Osteocyte (in vitro differentiated cells): Measurements from ENCODE around the gene NLGN1. TPM values are rescaled to one million over a fixed set of nuclear protein-coding genes. Genes with fewer than 3 reads are reported as not detected.
"Not testable (repeated sequence)": the region's sequence is repeated elsewhere in the genome, so short reads cannot be mapped to it uniquely, and the experiment has no call there.

Experiments
- DNase-seq: peaks from one replicate; pipeline ENCODE4 v3.0.0; 2021; ENCODE audit warnings: mixed read lengths; ENCODE audit not compliant: unreplicated experiment; ENCODE audit errors: extremely low spot score
- H3K27ac Mint-ChIP-seq: one replicate; pipeline ENCODE4 v1.8.0; 2021; ENCODE audit warnings: mild to moderate bottlenecking, mixed read lengths; ENCODE audit not compliant: unreplicated experiment
- H3K27me3 Mint-ChIP-seq: one replicate; pipeline ENCODE4 v1.8.0; 2021; ENCODE audit warnings: mixed read lengths; ENCODE audit not compliant: unreplicated experiment
- H3K36me3 Mint-ChIP-seq: one replicate; pipeline ENCODE4 v1.8.0; 2021; ENCODE audit warnings: mixed read lengths; ENCODE audit not compliant: unreplicated experiment
- H3K4me1 Mint-ChIP-seq: one replicate; pipeline ENCODE4 v1.8.0; 2021; ENCODE audit warnings: mixed read lengths; ENCODE audit not compliant: unreplicated experiment
- H3K4me3 Mint-ChIP-seq: one replicate; pipeline ENCODE4 v1.8.0; 2021; ENCODE audit warnings: mild to moderate bottlenecking, moderate library complexity, mixed read lengths; ENCODE audit not compliant: unreplicated experiment
- H3K9me3 Mint-ChIP-seq: one replicate; pipeline ENCODE4 v1.8.0; 2021; ENCODE audit warnings: mixed read lengths; ENCODE audit not compliant: unreplicated experiment
- long read RNA-seq: library from polyadenylated mRNA; unstranded; transcript quantifications from one replicate; pipeline ENCODE4 v2.0.0, GENCODE V29; 2021
- total RNA-seq: library from RNA; stranded (reverse); gene quantifications from 2 replicates; pipeline ENCODE4 v1.2.1, GENCODE V29; 2021
- TF ChIP-seq, protein P1 (sequence below): fragments of 200-600 bp; sonication (generic); IDR thresholded peaks from 2 replicates; pipeline ENCODE4 v1.5.0; 2021; ENCODE audit warnings: antibody characterized with exemption, mild to moderate bottlenecking, moderate library complexity

The NLGN1 gene
- total RNA-seq = 3.9 and 4.0 TPM in 2 replicates
- long read RNA-seq, partial matches to known transcripts = 0 of 3 reads
- long read RNA-seq, other reads (novel, unspliced or antisense) = 3 of 3 reads

DNA sequence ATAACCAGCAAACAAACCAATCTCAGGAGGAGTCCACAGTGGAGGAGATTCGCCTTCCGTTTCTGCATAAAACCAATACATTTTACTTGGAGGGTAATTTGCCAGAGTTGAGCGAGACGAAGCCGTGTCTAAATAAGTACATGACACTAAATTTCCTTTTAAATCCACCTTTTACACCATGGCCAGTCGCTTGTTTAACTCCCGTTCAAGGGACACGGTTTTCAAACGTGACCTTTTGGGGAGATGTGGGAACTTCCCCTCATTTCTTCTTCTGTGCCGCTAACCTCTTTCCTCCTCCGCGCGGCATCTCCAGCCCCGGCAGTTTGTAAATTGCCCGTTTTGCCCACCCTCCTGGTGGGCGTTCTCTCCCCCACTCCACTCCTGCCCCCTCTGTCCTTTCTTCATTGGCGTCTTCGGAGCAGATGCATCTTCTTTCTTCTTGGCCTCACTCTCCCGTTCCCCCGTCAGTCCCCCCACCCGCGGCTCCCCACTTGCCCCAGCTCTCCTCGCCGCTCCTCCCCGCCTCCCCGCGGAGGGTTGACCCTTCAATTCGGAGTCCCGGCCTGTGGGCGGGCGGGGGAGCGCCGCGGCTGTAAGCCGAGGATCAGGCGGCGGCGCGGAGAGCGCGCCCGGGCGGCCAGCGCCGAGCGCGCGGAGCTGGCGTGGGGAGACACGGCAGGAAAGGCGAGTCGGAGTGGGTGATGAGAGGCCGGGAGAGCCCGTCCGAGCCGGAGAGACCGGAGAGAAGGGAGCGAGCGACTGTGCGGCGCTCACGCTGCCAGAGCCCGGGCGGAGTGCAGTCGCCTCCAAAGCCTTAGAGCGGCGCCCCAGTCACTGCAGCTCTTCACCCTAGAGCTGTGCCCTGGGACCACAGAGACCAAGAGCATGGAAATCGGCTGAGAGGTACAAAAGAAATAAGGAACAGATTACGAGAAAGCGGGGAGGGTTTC lies at the start of gene NLGN1:
NLGN1 (plus strand) TSS at position 584 of the 950 bp plus-strand sequence.
- Mint-ChIP-seq H3K27me3 (peaks cover 11% of the 10 kb centered on the region), H3K4me3 (peak within 1 kb of the TSS; percentile 92), H3K4me1 (peaks cover 33% of the 10 kb centered on the region), H3K27ac (peak within 1 kb of the TSS; percentile 87), H3K36me3 (no peaks in the 10 kb centered on the region), H3K9me3 (no peaks in the 10 kb centered on the region)
- TF ChIP-seq, protein P1, sequence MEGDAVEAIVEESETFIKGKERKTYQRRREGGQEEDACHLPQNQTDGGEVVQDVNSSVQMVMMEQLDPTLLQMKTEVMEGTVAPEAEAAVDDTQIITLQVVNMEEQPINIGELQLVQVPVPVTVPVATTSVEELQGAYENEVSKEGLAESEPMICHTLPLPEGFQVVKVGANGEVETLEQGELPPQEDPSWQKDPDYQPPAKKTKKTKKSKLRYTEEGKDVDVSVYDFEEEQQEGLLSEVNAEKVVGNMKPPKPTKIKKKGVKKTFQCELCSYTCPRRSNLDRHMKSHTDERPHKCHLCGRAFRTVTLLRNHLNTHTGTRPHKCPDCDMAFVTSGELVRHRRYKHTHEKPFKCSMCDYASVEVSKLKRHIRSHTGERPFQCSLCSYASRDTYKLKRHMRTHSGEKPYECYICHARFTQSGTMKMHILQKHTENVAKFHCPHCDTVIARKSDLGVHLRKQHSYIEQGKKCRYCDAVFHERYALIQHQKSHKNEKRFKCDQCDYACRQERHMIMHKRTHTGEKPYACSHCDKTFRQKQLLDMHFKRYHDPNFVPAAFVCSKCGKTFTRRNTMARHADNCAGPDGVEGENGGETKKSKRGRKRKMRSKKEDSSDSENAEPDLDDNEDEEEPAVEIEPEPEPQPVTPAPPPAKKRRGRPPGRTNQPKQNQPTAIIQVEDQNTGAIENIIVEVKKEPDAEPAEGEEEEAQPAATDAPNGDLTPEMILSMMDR = peak; percentile 51
- peak; percentile 90 for DNase-seq

DNA sequence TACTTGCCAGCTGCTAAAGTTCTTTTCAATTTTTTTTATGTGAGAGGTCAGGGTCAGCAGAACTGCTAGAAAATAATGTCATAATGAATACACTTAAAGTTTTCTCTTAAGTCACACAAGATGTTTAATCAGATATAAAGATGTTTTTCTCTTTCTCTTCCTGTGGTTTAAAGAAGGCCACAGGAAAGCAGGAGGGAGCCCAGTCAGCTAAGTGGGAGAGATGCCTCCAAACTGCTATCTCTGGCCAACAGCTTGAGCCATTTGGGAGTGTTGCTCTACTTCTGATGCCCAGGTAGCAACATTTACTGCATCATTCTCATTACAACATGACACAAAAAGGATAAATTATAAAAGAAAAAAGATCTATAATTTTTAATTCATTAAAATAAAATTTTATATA lies 45.7 kb upstream of the NLGN1 start:
- Mint-ChIP-seq H3K27ac (no peak overlapping the region), H3K9me3 (peaks cover 11% of the 10 kb centered on the region), H3K36me3 (no peaks in the 10 kb centered on the region), H3K27me3 (peaks cover 9% of the 10 kb centered on the region), H3K4me1 (no peaks in the 10 kb centered on the region), H3K4me3 (no peak overlapping the region)
- no peak for DNase-seq
- TF ChIP-seq, protein P1 = no peak

DNA sequence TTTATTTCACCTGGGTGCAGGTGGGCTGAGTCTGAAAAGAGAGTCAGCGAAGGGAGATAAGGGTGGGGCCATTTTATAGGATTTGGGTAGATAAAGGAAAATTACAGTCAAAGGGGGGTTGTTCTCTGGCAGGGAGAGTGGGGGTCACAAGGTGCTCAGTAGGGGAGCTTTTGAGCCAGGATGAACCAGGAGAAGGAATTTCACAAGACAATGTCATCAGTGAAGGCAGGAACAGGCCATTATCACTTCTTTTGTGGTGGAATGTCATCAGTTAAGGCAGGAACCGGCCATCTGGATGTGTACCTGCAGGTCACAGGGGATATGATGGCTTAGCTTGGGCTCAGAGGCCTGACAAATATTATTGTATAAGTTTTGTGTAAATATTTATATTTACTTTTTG lies 44.4 kb upstream of the NLGN1 start:
- DNase-seq, H3K4me3 Mint-ChIP-seq, H3K27ac Mint-ChIP-seq: not testable (repeated sequence)

DNA sequence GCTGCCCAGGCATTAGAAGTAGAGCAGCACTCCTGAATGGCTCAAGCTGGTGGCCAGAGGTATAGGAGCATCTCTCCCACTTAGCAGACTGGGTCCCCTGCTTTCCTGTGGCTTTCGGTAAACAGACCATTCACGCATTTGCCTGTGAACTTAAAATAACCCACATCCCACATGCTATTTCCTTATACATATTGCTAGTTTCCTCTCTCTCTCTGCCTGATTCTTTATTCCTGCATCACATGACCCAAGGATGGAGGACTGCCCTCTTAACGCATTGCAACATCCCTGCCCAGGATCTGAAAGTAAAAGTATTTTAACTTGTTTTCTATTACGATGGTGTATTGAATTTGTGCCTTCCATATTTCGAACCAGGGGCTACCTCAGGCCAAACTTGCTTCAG lies 43.4 kb upstream of the NLGN1 start:
- Mint-ChIP-seq H3K27ac (no peak overlapping the region), H3K4me1 (no peaks in the 10 kb centered on the region), H3K27me3 (peaks cover 9% of the 10 kb centered on the region), H3K9me3 (peaks cover 6% of the 10 kb centered on the region), H3K4me3 (no peak overlapping the region), H3K36me3 (no peaks in the 10 kb centered on the region)
- TF ChIP-seq, protein P1 = no peak
- no peak for DNase-seq

More for the DNA sequence above, 44.4 kb upstream of the NLGN1 start:
- peaks cover 11% of the 10 kb centered on the region for H3K9me3 Mint-ChIP-seq
- H3K4me1 Mint-ChIP-seq, H3K27me3 Mint-ChIP-seq, H3K36me3 Mint-ChIP-seq: not testable (repeated sequence)

DNA sequence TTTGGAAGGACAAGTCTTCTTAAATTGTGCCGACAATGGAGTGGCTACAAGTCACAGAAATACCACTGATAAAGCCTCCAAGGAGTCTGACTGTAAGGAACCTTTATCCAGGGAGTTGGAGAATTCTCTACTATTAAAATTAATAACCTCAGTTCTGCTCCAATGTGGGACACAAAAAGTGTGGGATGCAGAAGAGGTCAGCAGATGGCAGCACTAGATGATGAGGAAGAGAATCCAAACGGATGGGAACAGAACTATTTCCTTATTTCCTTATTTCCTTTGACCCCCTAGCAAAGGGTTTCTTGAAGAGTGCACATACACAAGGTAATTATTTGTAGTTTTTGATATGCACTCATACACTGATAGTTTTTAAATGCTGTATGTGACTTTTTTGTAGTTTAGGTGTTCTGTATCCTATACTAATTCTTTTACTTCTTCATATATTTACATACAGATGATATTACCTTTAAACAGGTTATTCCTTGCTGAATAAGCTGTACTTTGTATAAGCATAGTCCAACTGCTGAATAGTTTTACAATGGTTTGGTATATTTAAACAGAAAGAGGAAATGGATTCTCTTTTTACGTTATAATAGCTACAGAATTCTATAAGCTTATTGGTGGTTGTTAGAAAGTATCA lies 25.6 kb upstream of the NLGN1 start:
- Mint-ChIP-seq H3K9me3 (no peaks in the 10 kb centered on the region), H3K4me3 (no peak overlapping the region), H3K36me3 (no peaks in the 10 kb centered on the region), H3K27ac (no peak overlapping the region), H3K4me1 (no peaks in the 10 kb centered on the region), H3K27me3 (peaks cover 38% of the 10 kb centered on the region)
- no peak for DNase-seq
- TF ChIP-seq, protein P1 = peak; percentile 82
